Activated CD4-positive, CD25-positive, alpha-beta regulatory T cell (primary cell): ENCODE measurements around the gene CMTM5.

Experiments
- DNase-seq, 4 experiments: peaks; one replicate each; lab custom pipeline; 2025; lab: John Stamatoyannopoulos, UW

Gene CMTM5

DNA sequence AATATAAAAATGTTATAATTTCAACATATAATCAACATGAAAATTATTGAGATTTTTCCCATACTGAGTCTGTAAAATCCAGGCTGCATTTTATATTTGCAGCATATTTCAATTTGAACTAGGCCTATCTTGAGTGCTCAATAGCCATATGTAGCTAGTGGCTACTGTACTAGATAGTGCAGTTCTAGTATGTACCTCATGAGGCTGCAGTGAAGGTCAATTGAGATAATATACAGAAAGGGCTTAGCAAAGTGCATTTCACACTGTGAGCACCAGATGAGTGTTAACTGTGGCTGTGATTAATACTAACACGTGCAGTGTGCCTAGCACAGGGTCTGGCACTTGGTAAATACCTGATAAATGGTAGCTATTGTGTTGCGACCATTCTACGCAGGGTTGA, 18.8 kb upstream of the CMTM5 start:
- no peak for DNase-seq

DNA sequence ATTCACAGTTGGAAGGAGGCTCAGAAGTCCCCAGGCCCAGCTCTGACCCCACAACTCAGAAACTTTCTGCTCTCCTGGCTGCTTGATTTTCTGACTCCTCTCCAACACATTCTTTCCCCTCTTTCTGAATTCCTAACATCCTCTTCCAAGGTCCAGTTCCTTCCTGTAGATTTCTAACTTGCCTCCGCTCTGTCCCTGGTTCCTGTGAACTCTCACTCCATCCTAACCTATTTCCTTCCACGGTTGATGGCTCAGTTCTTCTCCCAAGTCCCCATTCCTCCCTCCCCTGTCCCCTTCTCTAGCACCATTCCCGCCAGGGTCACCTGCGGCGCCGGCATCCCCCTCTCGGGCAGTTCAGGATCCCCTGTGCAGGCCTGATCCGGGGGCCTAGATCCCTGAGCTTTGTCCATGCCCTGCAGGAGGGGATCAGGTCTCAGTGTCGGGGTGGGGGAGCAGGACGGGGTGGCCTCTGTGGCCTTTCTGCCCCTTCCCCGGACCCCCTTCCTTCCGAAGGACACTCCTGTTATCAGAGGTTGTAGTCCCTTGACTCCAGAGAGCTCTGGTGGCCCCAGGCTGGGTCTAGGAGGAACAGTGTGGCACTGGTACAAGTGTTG, 18.2 kb upstream of the CMTM5 start:
- no peak for DNase-seq

DNA sequence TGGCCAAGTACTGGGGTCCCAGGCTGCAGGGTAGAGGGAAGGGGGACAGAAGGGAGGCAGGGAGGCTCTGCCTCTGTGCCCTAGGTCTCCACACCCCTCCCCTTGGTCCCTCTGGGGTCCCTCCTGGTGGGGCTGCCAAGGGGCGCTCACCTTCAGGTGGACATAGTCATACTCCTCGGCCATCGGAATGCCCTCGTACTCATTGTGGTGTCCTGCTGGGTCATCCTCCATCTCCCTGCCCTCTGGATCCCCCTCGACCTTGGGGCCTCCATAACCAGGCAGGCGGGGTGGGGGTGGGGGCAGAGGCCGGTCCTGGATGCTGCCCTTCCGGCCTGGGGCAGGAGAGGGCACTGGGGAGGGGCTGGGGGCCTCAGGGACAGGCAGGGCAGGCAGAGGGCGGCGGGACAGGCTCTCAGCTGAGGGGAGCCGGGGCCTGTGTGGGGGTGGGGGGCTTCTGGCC, 17.6 kb upstream of the CMTM5 start:
- no peak for DNase-seq

DNA sequence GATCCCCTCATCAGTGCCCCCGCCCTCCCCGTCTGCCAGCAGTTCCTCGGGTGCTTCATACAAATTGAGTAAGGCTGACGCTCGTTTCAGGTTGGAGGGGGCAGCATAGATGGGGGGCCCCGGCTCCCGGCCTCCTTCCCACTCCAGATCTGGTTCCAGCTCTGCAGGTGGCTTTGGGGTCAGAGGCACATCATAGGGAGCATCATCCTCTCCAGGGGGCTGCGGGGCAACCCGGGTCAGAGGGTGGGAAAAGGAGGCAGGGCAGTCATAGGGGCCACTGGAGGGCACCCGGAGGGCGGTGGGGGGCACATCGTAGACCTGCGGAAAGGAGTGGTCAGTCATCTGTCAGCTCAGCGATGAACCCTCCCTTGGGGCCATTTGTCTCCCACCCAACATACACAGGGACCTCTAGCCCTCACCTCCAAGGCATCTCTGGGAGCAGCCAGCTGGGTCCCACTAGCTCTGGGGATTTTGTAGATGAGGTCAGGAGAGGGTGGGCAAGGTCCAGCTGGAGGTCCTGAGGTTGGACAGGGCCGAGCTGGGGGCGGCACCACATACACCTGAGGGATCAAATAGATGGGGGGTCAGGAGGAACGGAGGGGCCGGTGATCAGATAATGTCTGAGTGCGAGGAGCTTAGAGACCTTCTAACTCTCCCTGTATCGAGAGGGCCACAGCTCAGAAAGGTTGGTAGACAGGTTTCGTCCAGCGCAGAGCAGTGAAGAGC, 17.0 kb upstream of the CMTM5 start:
- DNase-seq, result no peak

DNA sequence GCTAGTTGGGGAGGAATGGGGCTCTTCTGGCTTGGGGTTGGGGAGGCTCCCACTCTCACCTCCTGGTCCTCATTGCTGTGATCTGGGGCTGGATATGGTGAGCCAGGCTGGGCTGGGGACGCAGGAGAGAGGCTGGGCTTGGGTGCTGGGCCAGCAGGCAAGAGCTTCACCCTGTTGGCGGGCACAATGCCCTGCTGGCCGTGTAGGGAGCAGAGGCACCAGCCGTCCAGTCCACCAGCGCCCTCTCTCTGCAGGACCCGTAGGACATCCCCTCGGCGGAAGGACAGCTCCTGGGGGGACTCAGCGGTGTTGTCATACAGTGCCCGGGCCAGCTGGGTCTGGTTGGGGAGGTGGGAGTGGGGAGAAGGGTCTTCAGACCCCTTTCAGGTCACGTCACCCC, 16.4 kb upstream of the CMTM5 start:
- DNase-seq, result no peak

DNA sequence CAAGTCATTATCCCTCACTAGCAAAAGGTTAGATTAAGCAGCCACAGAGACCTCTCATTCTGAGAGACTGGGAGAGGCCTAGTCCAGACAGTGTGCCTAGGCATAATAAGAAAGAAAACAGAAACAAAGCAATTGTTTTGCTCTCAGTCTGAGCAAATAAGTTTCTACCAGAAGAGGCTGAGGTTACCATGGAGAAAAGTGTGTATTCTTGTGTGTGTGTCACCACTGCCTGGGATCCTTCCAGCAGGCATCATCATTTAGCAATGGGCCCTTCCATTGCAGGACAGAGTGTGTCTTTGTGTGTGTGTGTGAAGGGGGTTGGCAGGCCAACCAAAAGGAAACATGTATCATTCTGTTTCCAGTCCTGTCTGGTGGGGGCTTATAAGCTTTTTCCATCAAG, 15.5 kb upstream of the CMTM5 start:
- DNase-seq, result no peak

DNA sequence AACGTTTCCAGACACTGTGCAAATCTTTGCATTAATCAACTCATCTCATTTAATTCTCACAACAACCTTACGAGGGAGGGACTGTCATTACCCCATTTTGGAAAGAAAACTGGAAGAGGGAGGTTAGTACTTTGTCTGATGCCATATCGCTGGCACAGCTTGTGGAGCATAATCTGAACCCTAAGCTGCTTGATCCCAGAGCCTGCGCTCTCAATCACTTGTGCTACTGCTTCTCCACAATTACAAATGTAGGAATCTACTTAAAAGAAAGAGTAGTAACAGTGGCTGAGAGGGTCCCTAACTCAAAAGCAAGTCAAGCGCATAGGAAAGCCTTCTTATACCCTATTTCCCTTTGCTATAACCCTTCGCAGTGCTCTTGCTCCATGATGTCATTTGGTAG, 15.1 kb upstream of the CMTM5 start:
- DNase-seq, result no peak

DNA sequence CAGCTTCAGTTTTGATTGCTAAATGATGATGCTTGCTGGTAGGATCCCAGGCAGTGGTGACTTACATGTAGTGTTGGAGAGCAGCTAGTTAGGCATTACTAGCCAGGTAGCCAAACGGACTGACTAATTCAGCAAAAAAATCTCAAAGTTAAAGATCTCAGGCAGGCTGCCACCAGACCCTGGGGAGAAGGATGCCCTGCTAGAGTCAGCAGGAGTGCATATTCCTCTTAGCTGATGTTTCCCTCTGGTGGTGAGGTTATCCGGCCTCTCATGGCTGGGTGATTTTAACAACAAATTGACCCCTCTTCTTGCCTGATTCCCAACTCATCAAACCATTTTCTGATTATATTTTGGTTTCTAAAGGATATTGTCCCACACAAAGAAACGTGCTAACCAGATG, 14.6 kb upstream of the CMTM5 start:
- no peak for DNase-seq

DNA sequence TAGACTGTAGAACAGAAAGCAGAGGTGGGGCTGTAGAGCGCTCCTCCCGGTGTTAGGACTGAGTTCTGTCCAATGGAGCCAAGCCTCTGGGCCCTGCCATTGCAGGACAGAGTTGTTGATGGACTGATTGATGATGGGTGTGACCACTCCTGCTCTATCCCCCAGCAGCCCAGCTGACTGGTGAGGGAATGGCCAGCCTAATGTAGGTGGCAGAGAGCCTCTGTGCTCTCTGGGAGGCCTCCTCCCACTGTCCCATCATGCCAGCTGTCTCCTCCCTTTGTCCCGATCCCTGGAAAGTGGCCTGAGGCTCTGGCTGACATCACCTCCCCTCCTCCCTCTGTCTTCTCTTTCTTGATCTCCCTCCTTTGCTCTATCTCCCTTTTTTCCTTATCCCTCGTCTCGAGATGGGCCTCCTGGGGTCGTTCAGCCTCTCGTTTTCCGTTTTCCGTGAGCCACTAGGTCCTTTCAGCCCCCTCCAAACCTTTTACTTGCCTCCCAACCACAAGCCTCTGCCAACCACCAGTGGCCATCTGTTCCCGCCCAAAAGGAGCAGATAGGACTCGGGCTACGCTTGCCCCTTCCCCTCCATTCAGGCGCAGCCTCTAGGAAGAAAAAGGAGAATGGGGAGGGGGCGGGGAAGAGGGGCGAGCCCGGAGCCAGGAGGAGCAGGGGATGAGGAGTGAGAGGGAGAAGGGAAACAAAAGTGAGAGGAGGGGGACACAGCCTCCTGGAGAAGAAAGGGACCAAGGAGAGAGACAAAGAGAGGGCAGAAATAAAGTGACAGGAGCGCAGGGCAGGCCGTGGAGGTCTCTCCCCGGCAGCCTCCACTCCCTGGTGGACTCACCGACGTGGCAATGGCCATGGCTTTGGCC, 12.4 kb upstream of the CMTM5 start:
- DNase-seq, result no peak

DNA sequence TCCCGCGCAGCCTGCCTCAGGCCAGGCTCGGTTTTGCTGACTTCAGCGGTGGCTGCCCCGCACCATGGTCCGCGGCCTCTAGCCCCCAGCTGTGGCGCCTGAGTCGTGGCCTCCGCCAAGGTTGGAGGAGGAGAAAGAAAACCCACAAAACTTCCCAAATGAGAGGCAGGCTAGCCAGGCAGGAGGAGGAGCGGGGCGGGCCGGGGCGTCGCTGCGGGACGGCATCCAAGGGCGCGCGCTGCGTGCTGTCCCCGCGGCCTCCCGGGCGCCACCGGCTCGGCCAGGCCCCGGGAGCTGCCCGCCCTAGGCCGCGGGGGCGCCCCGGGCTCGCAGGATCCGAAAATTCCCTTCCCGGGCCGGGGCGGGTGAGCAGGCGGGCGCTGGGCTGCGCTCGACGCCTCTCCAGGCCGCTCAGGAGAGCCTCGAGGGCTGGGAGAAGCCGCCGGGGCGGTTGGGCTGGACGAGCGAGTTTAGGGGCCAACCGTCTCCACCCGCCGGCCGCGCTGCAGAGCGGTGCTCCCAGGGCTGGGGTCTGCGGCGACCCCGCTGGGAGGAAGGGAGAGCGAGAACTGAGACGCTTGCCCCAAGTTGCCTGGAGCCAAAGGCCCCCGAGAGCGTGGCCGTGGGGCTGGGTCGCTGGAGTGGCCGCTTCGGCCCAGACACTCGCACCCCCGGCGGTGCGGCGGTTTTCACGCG, 11.7 kb upstream of the CMTM5 start, which contains the start of gene EFS:
EFS (minus strand) TSS at position 137 of the 696 bp plus-strand sequence. CDS start 147 bp downstream, outside the sequence.
- no peak for DNase-seq

DNA sequence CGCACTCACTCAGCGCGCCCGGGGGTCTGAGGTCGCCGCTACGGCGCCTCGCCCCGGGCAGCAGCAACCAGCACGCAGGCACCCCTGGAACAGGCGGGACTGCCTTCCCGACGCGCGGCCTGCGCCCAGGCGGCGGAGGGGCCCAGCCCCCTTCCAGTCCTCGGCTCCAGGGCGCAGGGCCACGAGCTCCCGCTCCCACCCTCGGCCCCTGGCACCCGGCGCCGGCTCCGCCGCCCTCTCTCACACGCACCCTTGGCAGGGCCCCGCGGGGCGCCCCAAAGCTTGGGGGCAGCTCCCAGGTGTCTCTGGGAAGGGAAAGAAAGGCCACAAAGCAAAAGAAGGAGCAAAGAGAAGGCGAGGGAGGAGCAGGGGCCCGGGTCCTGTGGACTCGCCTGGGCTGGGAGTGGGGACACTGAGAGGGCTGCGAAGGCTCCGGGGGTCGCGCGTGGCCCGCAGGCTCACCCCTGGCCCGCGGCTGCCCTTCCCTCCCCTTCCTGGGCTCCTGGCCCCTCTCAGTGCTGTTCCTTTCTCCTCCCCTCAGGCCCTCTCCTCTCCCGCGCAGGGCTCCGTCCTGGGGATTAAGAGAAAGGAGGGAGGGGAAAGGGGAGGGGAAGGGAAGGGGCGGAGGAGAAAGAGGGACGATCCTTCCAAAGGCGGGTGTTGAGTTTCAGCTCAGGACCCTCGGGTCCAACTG, 11.0 kb upstream of the CMTM5 start:
- DNase-seq, result no peak

DNA sequence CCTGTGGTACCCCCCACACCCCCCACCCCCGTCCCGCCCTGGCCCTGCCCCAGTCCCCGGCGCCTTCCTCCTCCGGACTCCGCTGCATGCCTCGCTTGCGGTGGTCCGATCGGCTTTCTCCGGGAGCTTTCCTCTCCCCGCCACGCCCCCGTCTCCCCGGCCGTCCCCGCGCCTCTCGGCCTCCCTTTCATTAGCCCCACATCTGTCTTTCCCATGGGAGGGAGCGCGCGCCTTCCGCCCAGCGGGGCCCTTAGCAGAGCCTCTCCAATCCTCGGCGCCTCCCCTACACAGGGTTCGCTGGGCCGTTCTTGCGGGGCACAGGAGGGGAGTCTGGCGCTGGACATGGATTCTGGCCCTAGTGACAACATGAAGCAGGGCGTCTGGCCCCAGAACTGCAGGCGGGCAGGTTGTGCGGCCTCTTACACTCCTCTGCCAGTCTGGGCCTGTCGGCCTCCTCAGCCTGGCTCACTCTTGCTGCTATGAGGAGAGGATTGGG, 10.4 kb upstream of the CMTM5 start:
- no peak for DNase-seq

DNA sequence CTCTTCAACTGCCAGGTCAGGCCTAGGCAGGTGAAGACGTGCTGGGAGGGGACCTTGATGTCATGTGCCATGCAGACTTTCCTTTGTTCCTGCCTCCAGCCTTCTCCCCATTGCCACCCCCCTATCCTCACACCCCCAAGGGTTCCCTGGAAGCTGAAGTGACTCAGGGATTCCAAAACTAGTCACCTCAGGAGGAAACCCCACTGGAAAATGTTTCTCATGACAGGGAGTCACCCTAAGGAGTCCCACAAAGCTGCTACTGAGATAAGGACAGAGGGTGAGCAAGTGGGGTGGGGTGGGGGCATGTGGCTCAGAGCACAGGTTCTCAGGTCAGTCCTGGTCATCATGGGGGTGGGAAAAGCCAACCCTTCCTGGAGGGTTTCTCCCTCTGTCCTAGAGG, 6.6 kb upstream of the CMTM5 start:
- DNase-seq, result no peak

DNA sequence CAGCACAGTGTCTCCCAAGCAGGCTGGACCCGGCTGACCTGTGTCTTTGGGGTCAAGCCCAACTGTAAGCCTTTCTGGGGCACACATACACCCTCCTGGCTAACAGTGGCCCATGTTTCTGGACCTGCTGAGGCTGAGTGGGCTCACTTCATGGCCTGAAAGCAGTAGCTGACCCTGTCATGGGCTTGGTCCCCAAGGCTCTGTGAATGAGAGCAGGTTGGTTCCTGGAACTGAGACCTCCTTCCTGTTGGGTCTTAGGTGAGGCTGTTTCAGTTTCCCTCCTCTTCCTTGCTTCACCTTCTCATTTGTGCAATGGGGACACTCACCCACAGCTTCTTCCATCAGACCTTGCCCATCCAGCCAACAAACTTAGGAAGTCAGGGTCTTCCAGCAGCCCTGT, 5.0 kb upstream of the CMTM5 start:
- DNase-seq, result no peak

DNA sequence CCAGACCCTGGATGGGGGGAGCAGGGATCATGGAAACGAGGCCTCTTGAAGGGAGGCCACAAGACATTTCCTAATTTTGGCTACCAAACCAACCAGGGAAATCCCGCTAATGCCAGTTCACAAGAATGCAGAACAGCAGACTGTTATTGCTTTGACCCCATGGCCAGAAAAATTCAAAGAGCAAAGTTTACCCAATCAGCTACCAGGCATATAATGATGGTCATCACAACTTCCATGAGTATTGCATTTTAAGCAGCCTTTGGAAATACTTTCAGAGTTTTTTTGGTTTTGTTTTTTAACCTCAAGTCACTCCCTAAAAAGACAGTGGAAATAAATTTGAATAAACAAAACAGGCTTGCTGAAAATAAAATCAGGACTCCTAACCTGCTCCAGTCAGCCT, 4.3 kb upstream of the CMTM5 start, which contains the start of gene IL25:
IL25 (plus strand) TSS at position 301 of the 400 bp plus-strand sequence.
- no peak for DNase-seq

DNA sequence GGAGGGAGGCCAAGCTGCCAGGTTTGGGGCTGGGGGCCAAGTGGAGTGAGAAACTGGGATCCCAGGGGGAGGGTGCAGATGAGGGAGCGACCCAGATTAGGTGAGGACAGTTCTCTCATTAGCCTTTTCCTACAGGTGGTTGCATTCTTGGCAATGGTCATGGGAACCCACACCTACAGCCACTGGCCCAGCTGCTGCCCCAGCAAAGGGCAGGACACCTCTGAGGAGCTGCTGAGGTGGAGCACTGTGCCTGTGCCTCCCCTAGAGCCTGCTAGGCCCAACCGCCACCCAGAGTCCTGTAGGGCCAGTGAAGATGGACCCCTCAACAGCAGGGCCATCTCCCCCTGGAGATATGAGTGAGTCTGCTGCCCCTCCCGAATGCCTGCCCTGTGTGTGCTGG, 3.8 kb upstream of the CMTM5 start:
- no peak for DNase-seq

DNA sequence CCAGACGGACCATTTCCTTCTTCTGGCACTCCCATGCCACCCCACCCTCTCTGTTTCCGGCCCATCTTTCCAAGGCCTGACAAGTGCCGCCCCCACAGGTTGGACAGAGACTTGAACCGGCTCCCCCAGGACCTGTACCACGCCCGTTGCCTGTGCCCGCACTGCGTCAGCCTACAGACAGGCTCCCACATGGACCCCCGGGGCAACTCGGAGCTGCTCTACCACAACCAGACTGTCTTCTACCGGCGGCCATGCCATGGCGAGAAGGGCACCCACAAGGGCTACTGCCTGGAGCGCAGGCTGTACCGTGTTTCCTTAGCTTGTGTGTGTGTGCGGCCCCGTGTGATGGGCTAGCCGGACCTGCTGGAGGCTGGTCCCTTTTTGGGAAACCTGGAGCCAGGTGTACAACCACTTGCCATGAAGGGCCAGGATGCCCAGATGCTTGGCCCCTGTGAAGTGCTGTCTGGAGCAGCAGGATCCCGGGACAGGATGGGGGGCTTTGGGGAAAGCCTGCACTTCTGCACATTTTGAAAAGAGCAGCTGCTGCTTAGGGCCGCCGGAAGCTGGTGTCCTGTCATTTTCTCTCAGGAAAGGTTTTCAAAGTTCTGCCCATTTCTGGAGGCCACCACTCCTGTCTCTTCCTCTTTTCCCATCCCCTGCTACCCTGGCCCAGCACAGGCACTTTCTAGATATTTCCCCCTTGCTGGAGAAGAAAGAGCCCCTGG, 1.2 kb upstream of the CMTM5 start:
- no peak for DNase-seq

DNA sequence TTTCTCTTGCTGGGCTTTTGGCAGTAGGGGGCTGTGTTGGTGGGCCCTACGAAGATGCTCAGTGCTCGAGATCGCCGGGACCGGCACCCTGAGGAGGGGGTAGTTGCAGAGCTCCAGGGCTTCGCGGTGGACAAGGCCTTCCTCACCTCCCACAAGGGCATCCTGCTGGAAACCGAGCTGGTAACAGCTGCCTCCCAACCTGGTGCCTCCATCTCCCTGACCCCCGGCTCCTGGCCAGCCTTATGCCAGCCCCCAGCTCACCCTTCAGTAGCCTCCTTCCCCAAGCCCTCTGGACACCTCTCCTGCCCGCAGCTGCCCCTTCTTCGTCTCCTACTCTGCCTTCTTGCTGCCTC, 328 bp downstream of the CMTM5 start:
- DNase-seq, result no peak

DNA sequence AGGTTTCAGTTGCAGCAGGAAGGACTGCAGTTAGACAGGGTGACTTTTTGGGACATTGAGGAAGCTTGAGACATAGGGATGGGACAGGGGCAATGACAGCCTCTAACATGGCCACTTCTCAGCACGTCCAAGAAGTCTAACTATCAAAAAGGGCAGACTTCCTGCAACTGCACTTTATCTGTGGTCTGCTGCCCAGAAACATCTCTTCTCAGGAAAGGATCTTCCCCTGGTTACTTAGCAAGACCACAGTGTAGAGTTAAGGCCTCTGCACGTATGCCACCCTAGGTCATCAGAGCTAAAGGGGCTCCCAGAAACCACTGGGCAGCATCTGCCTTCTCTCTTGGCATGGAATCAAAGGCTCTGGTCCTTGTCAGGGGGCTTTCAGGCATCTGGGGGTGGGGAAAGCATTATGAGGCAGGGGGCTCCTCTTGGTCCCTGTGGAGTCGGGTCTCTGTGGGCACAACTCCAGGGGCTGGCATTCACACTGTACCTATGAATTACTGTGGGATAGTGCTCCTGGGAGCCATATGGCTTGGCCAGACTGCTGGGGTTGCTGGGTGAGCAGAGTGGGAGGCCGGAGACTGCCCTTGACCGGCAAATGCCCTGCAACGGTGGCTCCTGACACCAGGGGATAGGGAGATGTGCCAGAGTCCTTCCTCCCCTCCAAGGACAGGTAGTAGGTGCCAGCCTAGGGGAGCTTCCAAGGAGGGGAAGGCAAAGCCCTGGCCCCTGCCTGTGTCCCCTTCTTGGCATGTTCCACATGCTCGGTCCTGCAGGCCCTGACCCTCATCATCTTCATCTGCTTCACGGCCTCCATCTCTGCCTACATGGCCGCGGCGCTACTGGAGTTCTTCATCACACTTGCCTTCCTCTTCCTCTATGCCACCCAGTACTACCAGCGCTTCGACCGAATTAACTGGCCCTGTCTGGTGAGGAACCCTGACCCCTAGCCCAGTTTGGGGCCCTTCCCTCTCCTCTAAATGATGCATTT, 1.0 kb downstream of the CMTM5 start:
- DNase-seq, result no peak
